NT2/D1 (cell line): Measurements from ENCODE around the gene SV2B.

Experiments
- DNase-seq: peaks from one replicate; pipeline ENCODE4 v3.0.0-alpha.2; 2011; ENCODE audit warnings: low read depth, low spot score
- H3K27me3 ChIP-seq: 2 replicates; pipeline ENCODE4 v1.6.0; 2011; ENCODE audit warnings: mild to moderate bottlenecking; ENCODE audit not compliant: insufficient read length, insufficient read depth
- H3K36me3 ChIP-seq: 2 replicates; pipeline ENCODE4 v1.6.1; 2011; ENCODE audit warnings: mild to moderate bottlenecking, low read length, mixed read lengths; ENCODE audit not compliant: insufficient read depth, insufficient read length
- H3K4me1 ChIP-seq: 2 replicates; pipeline ENCODE4 v1.5.1; 2011; ENCODE audit not compliant: insufficient read depth, insufficient read length
- H3K4me3 ChIP-seq: 2 replicates; pipeline ENCODE4 v1.5.1; 2011; ENCODE audit warnings: low read depth; ENCODE audit not compliant: insufficient read length
- H3K9ac ChIP-seq: 2 replicates; pipeline ENCODE4 v1.6.0; 2011; ENCODE audit warnings: low read depth; ENCODE audit not compliant: insufficient read length
- H3K9me3 ChIP-seq: 2 replicates; pipeline ENCODE4 v1.5.1; 2011; ENCODE audit warnings: mild to moderate bottlenecking, low read length; ENCODE audit not compliant: insufficient read depth
- ZNF274 ChIP-seq: IDR thresholded peaks from 2 replicates; pipeline ENCODE4 v1.6.1; 2011; ENCODE audit warnings: mild to moderate bottlenecking, low read depth, low read length

Gene SV2B

DNA sequence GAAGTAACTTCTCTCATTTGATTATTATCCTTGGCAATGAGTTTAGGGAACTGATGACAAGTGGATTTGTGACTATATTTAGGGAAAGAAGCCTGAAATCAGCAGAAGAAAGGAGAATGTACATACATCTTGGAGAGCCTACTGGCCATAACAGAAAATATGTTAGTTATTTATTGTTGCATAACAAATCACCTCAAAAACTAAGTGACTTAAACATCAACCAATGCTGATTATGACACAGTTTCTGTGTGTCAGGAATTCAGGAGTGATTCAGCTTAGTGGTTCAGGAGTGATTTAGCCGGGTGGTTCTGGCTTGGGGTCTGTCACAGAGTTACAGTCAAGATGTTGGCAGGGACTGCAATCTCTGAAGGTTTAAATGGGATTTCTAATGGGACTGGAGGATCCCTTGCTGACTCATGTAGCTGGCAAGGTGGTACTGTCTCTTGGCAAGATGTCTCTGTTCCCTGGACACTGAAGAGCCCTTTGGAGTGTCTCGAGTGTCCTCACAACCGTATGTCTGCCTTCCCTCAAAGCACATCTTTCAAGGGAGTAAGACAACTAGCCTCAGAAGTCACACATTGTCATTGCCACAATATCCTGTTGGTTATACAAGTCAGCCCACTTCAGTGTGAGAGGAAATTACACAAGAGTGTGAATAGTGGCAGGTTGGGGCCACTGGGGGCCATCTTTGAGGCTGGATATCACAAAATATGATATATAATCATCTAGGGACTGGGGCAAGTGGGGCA, 248.9 kb downstream of the SV2B start:
- no peak for TF ChIP-seq ZNF274
- Histone ChIP-seq H3K36me3 (no peaks in the 10 kb centered on the region), H3K4me1 (no peaks in the 10 kb centered on the region), H3K9ac (no peak overlapping the region), H3K9me3 (peaks cover 9% of the 10 kb centered on the region), H3K27me3 (no peaks in the 10 kb centered on the region), H3K4me3 (no peak overlapping the region)
- DNase-seq: no peak
